HepG2 (cell line): ENCODE results near the gene BICRA. TPM values are rescaled to one million over a fixed set of nuclear protein-coding genes. Genes with fewer than 3 reads are reported as not detected.

Experiments
- ARNTL ChIP-seq: sonication (generic); formaldehyde crosslinking; IDR thresholded peaks from 2 replicates; pipeline ENCODE4 v1.4.0; 2020; ENCODE audit warnings: mild to moderate bottlenecking, missing genetic modification reagents
- BCL6 ChIP-seq: IDR thresholded peaks from 2 replicates; pipeline ENCODE4 v1.6.1; 2016; ENCODE audit warnings: missing genetic modification reagents, missing compliant biosample characterization
- DR1 ChIP-seq: sonication (generic); formaldehyde crosslinking; IDR thresholded peaks from 2 replicates; pipeline ENCODE4 v1.8.0; 2021; ENCODE audit warnings: mild to moderate bottlenecking, missing genetic modification reagents, inconsistent platforms
- KAT8 ChIP-seq: IDR thresholded peaks from 2 replicates; pipeline ENCODE4 v1.6.1; 2016; ENCODE audit warnings: missing genetic modification reagents, missing compliant biosample characterization
- LCORL ChIP-seq, 2 experiments: fragments of 450-650 bp in 1 of 2; sonication (generic) in 1 of 2; formaldehyde crosslinking in 1 of 2; IDR thresholded peaks; 2 replicates each; pipeline versions ENCODE4 v1.5.0 to v1.6.1; 2017 to 2020; ENCODE audit warnings: antibody characterized with exemption in 1 of 2, missing genetic modification reagents in 1 of 2
- MEIS1 ChIP-seq: sonication (generic); formaldehyde crosslinking; IDR thresholded peaks from 2 replicates; pipeline ENCODE4 v1.9.0; 2021; ENCODE audit warnings: mild to moderate bottlenecking, missing genetic modification reagents, moderate library complexity, borderline replicate concordance
- MTA1 ChIP-seq: sonication (generic); formaldehyde crosslinking; IDR thresholded peaks from 2 replicates; pipeline ENCODE4 v1.4.0; 2020; ENCODE audit warnings: missing genetic modification reagents, mild to moderate bottlenecking, borderline replicate concordance
- POLR2G ChIP-seq: fragments of 200-400 bp; formaldehyde crosslinking; IDR thresholded peaks from 2 replicates; pipeline ENCODE4 v1.6.1; 2018; ENCODE audit warnings: mild to moderate bottlenecking, low read depth, low read length, moderate library complexity
- SIN3A ChIP-seq: IDR thresholded peaks from 2 replicates; pipeline ENCODE4 v1.6.1; 2011; ENCODE audit warnings: low read depth, mild to moderate bottlenecking, control low read depth, low read length, borderline replicate concordance
- SNAI1 ChIP-seq: sonication (generic); formaldehyde crosslinking; IDR thresholded peaks from 2 replicates; pipeline ENCODE4 v1.5.0; 2020; ENCODE audit warnings: mild to moderate bottlenecking, missing genetic modification reagents, borderline replicate concordance
- SP1 ChIP-seq, 2 experiments: fragments of 450-650 bp in 1 of 2; sonication (generic) in 1 of 2; formaldehyde crosslinking in 1 of 2; IDR thresholded peaks; 2 replicates each; pipeline versions ENCODE4 v1.4.0 to v1.6.1; 2016 to 2020; ENCODE audit warnings: missing genetic modification reagents in 1 of 2
- TAF1 ChIP-seq: sonication (generic); formaldehyde crosslinking; IDR thresholded peaks from 2 replicates; pipeline ENCODE4 v1.4.0; 2020; ENCODE audit warnings: missing genetic modification reagents
- TBP ChIP-seq: sonication (generic); formaldehyde crosslinking; IDR thresholded peaks from 2 replicates; pipeline ENCODE4 v1.5.0; 2020; ENCODE audit warnings: missing genetic modification reagents
- TEAD3 ChIP-seq: optimal IDR thresholded peaks from 2 replicates; pipeline ENCODE3; 2016; ENCODE audit warnings: borderline replicate concordance
- ZFP37 ChIP-seq: sonication (generic); formaldehyde crosslinking; IDR thresholded peaks from 2 replicates; pipeline ENCODE4 v1.4.0; 2020; ENCODE audit warnings: missing genetic modification reagents, borderline replicate concordance
- ZNF274 ChIP-seq: sonication (generic); formaldehyde crosslinking; IDR thresholded peaks from 2 replicates; pipeline ENCODE4 v1.5.1; 2020; ENCODE audit warnings: mild to moderate bottlenecking, missing genetic modification reagents
- polyA plus RNA-seq, 8 experiments: library from polyadenylated mRNA; depleted of rRNA in 3 of 8; stranded (reverse) in 7 of 8; unstranded in 1 of 8; fragments of >200 nt; fragmentation: Illumina TruSeq in 4 of 8; extraction: Trizol in 4 of 8; gene quantifications; 2 replicates each; pipeline versions ENCODE4 v1.2.1 to v1.2.3, GENCODE V29; 2011 to 2016; ENCODE audit warnings: low read depth in 4 of 8, missing spikeins in 1 of 8, mixed read lengths in 1 of 8; ENCODE audit not compliant: insufficient read depth in 1 of 8
- total RNA-seq, 5 experiments: library from RNA; depleted of rRNA; stranded (reverse); fragments of >200 nt; fragmentation: Illumina TruSeq; extraction: Trizol; gene quantifications; 2 replicates each; pipeline ENCODE4 v1.2.3, GENCODE V29; 2016; ENCODE audit warnings: low read depth in 1 of 5
- TF ChIP-seq, protein P1 (sequence below): IDR thresholded peaks from 2 replicates; pipeline ENCODE4 v1.6.1; 2016
- TF ChIP-seq, protein P2 (sequence below): sonication (generic); formaldehyde crosslinking; IDR thresholded peaks from 2 replicates; pipeline ENCODE4 v1.4.0; 2020; ENCODE audit warnings: mild to moderate bottlenecking, missing genetic modification reagents
- TF ChIP-seq, protein P3 (sequence below): IDR thresholded peaks from 2 replicates; pipeline ENCODE4 v1.6.1; 2016; ENCODE audit warnings: missing compliant biosample characterization, missing genetic modification reagents, borderline replicate concordance
- TF ChIP-seq, protein P4 (sequence below): sonication (generic); formaldehyde crosslinking; IDR thresholded peaks from 2 replicates; pipeline ENCODE4 v1.5.1; 2020; ENCODE audit warnings: mild to moderate bottlenecking, missing genetic modification reagents, borderline replicate concordance

Gene BICRA
- total and polyA plus RNA-seq, 2 of the 13 experiments (the other 11 are each of a cell fraction or from before 2014, with no cell fraction given) = 0.55 to 0.71 TPM

DNA sequence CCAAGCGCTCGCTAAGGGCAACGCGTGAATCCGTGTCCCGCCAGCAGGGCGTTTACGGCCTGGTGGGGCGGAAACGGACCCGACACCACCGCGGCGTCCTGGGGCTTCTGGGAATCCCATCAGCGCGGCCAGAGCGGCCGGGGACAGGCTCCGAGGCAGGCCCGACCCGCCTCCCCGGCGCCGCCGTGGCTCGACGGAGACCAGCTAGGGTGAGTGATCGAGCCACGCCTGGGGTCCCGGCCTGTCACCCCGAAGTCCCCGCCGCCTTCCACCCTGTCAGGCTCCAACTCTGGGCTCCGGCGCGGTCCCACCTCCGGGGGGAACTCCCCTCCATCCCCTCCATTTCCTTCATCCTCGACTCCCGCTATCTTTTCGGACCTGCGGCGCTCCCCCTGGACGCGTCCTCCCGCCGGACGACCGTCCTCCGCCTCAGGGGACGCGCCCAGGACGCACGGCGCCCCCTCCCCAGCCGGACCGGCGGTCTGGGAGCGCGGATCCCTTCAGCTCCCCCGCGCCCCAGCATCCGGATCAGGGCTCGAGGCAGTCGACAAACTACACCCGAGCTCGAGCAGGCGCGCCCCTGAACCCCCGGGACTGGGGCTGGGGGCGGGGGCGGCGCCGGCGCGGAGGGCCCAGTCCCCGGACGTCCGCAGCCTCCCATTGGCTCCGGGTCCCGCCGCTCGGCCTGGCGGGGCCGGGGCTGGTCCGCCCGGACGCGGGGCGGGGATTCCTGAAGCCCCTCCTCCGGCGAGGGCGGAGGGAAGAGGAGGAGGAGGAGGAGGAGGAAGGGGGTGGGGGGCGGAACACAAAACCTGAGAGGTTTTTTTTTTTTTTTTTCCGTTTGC, 638 bp upstream of the BICRA start (continued):
- TF ChIP-seq, protein P1, sequence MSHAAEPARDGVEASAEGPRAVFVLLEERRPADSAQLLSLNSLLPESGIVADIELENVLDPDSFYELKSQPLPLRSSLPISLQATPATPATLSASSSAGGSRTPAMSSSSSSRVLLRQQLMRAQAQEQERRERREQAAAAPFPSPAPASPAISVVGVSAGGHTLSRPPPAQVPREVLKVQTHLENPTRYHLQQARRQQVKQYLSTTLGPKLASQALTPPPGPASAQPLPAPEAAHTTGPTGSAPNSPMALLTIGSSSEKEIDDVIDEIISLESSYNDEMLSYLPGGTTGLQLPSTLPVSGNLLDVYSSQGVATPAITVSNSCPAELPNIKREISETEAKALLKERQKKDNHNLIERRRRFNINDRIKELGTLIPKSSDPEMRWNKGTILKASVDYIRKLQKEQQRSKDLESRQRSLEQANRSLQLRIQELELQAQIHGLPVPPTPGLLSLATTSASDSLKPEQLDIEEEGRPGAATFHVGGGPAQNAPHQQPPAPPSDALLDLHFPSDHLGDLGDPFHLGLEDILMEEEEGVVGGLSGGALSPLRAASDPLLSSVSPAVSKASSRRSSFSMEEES (CRISPR knock-in tag) = 0 out of 2 replicates have a peak, but pooled peaks have one; percentile 12
- TF ChIP-seq, protein P2, sequence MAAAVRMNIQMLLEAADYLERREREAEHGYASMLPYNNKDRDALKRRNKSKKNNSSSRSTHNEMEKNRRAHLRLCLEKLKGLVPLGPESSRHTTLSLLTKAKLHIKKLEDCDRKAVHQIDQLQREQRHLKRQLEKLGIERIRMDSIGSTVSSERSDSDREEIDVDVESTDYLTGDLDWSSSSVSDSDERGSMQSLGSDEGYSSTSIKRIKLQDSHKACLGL (CRISPR knock-in tag) = peak; percentile 30; the same call in 1 of the 2 replicates
- no peak for TF ChIP-seq ZFP37
- no peak for TF ChIP-seq DR1 (CRISPR knock-in tag)
- peak; percentile 87 for TF ChIP-seq TAF1 (CRISPR knock-in tag)
- peak; percentile 81 for TF ChIP-seq POLR2G
- TF ChIP-seq SIN3A = peak; percentile 17; the same call in 1 of the 2 replicates
- peak; percentile 54; the same call in 1 of the 2 replicates for TF ChIP-seq MEIS1 (CRISPR knock-in tag)
- peak; percentile 64; the same call in 1 of the 2 replicates for TF ChIP-seq SP1 (IDR thresholded peaks at IDR 0.05)
- TF ChIP-seq SP1 (CRISPR knock-in tag; IDR thresholded peaks at IDR 0.05) = peak; percentile 92
- no peak; the same call in 1 of the 2 replicates for TF ChIP-seq MTA1
- no peak for TF ChIP-seq SNAI1 (CRISPR knock-in tag)
- no peak for TF ChIP-seq TEAD3 (CRISPR knock-in tag)
- peak; percentile 21; the same call in 1 of the 2 replicates for TF ChIP-seq ARNTL (CRISPR knock-in tag)
- TF ChIP-seq KAT8 (CRISPR knock-in tag) = peak; percentile 44
- TF ChIP-seq, protein P3, sequence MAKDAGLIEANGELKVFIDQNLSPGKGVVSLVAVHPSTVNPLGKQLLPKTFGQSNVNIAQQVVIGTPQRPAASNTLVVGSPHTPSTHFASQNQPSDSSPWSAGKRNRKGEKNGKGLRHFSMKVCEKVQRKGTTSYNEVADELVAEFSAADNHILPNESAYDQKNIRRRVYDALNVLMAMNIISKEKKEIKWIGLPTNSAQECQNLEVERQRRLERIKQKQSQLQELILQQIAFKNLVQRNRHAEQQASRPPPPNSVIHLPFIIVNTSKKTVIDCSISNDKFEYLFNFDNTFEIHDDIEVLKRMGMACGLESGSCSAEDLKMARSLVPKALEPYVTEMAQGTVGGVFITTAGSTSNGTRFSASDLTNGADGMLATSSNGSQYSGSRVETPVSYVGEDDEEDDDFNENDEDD (CRISPR knock-in tag) = no peak; the same call in 1 of the 2 replicates
- peak; percentile 22; the same call in 1 of the 2 replicates for TF ChIP-seq BCL6 (CRISPR knock-in tag)
- no peak; the same call in 1 of the 2 replicates for TF ChIP-seq ZNF274
- TF ChIP-seq, protein P4, sequence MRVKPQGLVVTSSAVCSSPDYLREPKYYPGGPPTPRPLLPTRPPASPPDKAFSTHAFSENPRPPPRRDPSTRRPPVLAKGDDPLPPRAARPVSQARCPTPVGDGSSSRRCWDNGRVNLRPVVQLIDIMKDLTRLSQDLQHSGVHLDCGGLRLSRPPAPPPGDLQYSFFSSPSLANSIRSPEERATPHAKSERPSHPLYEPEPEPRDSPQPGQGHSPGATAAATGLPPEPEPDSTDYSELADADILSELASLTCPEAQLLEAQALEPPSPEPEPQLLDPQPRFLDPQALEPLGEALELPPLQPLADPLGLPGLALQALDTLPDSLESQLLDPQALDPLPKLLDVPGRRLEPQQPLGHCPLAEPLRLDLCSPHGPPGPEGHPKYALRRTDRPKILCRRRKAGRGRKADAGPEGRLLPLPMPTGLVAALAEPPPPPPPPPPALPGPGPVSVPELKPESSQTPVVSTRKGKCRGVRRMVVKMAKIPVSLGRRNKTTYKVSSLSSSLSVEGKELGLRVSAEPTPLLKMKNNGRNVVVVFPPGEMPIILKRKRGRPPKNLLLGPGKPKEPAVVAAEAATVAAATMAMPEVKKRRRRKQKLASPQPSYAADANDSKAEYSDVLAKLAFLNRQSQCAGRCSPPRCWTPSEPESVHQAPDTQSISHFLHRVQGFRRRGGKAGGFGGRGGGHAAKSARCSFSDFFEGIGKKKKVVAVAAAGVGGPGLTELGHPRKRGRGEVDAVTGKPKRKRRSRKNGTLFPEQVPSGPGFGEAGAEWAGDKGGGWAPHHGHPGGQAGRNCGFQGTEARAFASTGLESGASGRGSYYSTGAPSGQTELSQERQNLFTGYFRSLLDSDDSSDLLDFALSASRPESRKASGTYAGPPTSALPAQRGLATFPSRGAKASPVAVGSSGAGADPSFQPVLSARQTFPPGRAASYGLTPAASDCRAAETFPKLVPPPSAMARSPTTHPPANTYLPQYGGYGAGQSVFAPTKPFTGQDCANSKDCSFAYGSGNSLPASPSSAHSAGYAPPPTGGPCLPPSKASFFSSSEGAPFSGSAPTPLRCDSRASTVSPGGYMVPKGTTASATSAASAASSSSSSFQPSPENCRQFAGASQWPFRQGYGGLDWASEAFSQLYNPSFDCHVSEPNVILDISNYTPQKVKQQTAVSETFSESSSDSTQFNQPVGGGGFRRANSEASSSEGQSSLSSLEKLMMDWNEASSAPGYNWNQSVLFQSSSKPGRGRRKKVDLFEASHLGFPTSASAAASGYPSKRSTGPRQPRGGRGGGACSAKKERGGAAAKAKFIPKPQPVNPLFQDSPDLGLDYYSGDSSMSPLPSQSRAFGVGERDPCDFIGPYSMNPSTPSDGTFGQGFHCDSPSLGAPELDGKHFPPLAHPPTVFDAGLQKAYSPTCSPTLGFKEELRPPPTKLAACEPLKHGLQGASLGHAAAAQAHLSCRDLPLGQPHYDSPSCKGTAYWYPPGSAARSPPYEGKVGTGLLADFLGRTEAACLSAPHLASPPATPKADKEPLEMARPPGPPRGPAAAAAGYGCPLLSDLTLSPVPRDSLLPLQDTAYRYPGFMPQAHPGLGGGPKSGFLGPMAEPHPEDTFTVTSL (CRISPR knock-in tag) = no peak
- TF ChIP-seq TBP = no peak
- no peak for TF ChIP-seq LCORL (IDR thresholded peaks at IDR 0.05)
- TF ChIP-seq LCORL (CRISPR knock-in tag; IDR thresholded peaks at IDR 0.05) = 0 out of 2 replicates have a peak, but pooled peaks have one; percentile 32
